ENCODE data around the gene BAIAP2L2.
"Not testable (repeated sequence)": the region's sequence is repeated elsewhere in the genome, so short reads cannot be mapped to it uniquely, and the experiment has no call there.

Gene BAIAP2L2

GRCh38 chr22:38066381-38067027 is 44.0 kb downstream of the BAIAP2L2 start:
- no peak for DNase-seq

GRCh38 chr22:38065539-38065938 is 44.9 kb downstream of the BAIAP2L2 start:
- DNase-seq, result no peak

- no peak for DNase-seq
Observed at GRCh38 chr22:38062791-38063190, 47.7 kb downstream of the BAIAP2L2 start.

- DNase-seq, result peak; percentile 88
Observed at GRCh38 chr22:38056969-38057891, 53.3 kb downstream of the BAIAP2L2 start, which contains the start of gene PICK1. PICK1 (plus strand) TSS chr22:38057404; CDS start chr22:38057810, 406 bp downstream.

DNA sequence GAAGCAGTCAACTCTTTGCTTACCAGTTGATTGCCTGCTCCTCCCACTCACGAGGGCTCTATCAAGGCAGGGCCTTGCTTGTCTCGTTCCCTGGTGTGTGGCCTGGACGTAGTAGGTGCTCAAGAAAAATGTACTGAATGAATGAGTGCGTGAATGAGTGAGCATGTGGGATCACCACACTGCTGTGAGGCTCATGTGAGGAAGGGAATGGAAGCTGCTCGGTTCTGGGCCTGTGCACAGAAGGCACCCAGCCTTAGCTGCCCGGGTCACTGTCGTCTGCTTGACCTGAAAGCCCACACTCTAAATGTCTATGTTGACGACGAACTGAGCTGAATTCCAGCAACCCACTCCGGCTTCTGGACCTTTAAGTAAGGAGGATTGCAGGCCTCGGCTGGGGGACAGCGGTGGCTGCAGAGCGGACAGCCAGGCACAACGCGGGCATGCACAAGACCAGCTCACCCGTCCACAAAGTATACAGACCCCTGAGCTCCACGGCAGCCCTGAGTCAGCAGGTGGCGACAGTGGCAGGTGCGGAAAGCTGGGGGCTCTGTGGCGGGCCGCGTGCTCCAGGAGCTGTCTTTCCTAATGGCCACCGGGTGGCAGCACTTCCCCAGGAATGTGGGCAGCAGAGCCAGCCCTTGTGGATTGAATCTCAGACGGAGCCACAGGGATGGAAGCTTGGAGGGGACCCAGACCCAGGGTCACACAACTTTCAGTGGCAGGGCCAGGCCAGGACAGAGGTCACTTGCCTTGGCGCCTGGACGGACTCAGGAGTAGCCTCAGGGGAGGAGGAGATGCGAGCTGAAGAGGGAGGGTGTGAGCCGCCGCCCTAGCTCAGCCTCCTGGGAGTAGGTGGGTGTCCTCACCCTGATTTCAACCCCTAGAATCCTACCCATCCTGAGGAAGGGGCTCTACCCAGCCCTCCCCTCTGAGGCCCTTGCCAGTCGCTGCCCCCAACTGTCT is 58.3 kb downstream of the BAIAP2L2 start:
- peak; percentile 83 for DNase-seq

- DNase-seq, result no peak
Observed at GRCh38 chr22:38051261-38051660, 59.2 kb downstream of the BAIAP2L2 start.

- DNase-seq, result no peak
Observed at GRCh38 chr22:38050720-38051119, 59.8 kb downstream of the BAIAP2L2 start.

GRCh38 chr22:38049812-38050619 is 60.5 kb downstream of the BAIAP2L2 start:
- no peak for DNase-seq

DNA sequence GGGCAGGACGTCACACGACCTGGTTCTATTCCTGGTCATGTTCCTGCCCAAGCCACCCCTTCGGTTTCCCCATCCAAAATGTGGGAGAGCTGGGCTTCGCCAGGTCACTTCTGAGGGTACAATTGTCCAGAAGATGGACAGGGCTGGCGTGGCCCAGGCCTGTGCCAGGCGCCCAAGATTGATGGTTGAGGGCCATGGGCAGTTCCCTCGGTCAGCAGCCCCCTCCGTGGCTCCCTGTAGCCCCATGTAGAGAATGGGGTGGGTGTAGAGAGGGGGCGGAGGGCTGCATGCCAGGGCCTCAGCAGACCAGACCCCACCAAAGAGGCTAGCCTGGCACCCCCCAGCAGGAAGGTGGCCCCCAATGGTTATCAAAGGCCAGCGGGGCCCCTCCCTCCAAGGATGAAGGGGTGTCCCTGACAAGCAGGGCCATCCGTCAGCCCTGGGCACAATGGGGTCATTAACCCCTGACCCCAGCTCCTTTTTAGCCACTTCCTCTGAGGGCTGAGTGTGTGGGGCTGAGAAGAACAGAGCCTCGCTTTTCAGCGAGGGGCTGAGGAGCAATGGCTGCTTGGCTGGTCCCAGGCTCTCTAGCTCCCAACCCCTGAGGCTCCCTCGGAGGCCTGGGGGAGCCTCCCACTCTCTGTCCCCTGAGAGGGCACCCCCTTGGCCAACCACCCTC is 64.3 kb downstream of the BAIAP2L2 start:
- no peak for DNase-seq

GRCh38 chr22:38043151-38044039 is 67.1 kb downstream of the BAIAP2L2 start:
- DNase-seq, result no peak

- no peak for DNase-seq
Observed at GRCh38 chr22:38042488-38042790, 68.0 kb downstream of the BAIAP2L2 start.

DNA sequence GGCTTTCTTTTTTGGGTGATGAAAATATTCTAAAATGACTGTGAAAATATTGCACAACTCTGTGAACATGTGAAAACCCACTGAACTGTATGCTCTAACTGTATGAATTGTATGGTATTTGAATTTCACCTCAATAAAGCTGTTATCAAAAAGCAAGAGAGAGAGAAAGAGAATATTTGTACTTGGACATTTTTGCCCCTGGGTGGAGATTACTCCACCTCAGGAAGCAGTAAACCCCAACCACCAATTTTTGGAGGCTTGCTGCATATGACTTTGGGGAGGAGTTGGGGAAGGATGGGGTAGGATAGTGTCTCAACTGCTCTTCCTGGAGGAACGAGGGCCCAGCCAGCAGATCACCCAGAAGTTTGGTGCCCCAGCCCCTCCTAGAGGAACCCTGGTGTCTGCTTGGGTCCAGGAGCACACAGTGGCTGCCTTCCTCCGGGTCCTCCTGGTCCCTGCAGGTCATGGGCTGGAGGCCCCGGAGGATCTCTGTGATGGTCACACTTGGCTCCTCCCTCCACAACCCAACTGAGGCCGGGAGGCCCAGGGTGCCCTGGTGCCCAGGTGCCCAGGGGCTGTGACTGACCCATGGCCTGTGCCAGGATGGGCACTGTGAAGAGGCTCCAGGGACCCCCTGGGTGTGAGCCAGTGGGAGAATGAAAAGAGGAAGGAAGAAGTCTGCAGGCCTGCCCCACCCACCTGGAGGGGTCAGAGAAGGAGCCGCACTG is 68.6 kb downstream of the BAIAP2L2 start:
- no peak for DNase-seq

DNA sequence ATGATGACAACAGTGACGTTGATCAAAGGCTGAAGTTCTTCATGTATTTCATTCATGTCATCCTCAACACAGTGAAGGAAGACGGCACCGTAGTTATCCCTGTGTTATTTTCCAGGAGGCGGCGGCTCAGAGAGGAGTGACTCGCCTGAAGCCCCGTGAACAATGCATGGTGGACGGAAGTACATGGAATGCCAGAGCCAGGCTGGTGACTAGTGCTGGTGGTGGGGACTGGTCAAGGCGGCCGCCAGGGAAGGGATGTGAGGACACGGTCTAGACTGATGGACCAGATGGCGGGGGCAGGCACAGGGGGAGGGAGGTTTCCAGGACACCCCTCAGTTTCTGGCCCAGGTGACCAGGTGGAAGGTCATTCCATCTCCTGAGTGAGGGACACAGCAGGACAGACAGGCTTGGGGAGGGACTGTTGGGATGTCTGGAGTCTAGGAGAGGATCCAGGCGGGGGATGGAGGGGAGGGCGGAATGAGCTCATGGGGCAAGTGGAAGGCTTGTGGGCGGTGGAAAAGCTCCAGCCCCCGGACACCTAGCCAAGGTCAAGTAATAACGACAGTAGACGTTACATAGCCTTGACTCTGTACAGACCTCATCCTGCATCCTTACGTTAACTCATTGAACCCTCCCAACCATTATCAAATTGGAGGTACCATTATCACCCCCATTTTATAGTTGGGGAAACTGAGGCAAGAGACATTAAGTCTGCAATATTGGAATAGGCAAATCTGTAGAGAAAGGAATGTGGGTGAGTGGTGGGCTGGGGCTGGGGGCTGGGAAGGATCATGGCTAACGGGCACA is 69.3 kb downstream of the BAIAP2L2 start:
- DNase-seq, result no peak

DNA sequence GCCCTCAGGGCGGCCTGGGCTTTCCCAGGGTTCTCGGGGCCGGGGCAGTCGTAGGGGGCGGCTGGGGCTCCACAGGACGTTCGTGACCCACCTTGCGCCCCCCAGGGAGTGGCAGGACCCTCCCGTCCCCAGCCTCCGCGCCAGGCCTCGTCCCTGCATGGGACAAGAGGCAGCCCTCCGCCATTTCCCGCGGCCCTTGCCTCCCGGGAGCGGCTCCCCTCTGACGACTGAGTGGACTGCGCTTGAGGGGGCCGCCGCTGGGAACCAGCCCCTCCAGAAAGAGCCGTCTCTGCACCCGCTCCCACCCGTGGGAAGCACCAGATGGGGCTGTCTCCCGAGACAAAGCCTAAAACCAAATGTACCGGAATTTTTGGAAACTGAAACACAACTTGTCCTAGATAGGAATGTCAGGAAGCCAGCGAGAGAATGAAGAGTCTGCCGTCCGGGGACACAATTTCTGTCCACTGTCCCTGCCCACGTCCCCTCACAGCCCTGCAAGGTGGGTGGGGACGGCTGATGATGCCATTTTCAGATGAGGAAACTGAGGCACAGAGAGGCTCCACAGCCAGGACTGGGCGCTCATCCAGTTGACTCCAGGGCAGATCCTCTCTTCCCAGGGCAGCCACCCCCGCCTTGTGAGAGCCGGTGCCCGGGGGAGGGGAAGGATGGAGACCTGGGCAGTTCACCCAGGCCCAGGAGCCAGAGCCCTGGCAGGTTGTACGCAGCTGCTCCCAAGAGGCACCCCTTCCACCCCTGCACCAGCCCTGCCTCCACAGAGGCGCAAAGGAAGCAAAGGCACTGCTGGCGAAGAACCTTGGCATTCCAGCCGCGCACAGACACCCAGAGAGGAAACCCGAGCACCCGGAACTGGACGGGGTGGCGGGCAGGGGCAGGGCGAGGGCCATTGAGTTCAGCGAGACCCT is 71.3 kb downstream of the BAIAP2L2 start:
- no peak for DNase-seq

DNA sequence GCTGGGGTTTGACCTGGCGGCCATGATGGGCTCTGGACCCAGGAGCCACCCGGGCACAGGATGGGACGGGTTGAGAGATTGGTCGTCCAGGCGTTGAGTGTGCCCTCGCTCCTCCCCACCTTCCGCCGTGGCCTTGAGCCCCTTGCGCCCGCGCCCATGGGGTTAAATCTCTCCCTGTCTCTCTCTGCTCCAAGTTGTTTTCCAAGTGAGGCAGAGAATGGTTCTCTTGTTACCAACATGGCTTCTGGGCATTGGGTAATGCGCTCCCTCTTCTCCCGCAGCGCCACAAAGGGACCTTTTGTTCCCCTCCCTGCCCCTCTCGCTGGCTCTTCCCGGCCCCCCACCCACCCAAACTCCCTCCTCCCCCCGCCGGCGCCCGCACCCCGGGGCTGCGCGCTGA is 72.1 kb downstream of the BAIAP2L2 start:
- DNase-seq, result no peak

DNA sequence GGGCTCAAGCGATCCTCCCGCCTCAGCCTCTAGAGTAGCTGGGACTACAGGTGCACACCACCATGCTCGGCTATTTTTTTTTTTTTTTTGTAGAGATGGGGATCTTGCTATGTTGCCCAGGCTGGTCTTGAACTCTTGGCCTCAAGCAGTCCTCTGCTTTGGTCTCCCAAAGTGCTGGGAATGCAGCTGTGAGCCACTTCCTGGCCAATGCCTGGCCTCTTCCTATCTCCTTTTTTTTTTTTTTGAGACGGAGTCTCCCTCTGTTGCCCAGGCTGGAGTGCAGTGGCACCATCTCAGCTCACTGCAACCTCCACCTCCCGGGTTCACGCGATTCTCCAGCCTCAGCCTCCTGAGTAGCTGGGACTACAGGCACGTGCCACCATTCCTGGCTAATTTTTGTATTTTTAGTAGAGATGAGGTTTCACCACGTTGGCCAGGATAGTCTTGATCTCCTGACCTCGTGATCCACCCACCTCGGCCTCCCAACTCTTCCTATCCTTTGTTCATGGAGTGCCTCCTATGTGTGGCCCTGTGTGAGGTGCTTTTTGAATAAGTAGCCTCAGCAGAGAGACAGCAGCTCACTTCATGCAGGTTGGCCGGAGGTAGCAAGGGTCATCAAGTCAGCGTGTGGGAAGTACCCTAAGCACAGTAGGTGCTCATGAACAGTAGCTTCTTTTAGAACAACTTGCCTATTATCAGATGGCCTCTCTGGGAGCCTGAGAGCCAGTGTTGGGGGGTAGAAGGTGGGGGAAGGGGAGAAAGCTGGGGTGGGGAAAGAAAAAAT is 72.9 kb downstream of the BAIAP2L2 start:
- not testable (repeated sequence) for DNase-seq

Data from activated CD4-positive, alpha-beta T cell treated with anti-CD3 and anti-CD28 coated beads, Interleukin-2, Interleukin-6, amounts not matched to agents 100 ng/mL and 50 ng/mL, durations not matched to agents 16 hours and 8 hours (primary cell).